ENCODE results near the gene FAM222A.

FAM222A gene

GRCh38 chr12:109766251-109766778 lies 52.7 kb downstream of the FAM222A start:
- Histone ChIP-seq H3K4me2 (ENCODE audit: low read depth, low read length, poor library complexity, severe bottlenecking) (no peak overlapping the region), H3K36me3 (ENCODE audit: low read length) (no peaks in the 10 kb centered on the region), H2AFZ (ENCODE audit: low read depth, low read length, severe bottlenecking) (no peak overlapping the region), H4K20me1 (ENCODE audit: low read depth, low read length) (no peaks in the 10 kb centered on the region), H3K9ac (ENCODE audit: low read length) (no peak overlapping the region), H3K79me2 (ENCODE audit: insufficient read depth, low read length) (no peaks in the 10 kb centered on the region), H3F3A (ENCODE audit: insufficient read depth) (no peaks in the 10 kb centered on the region), H3K27me3 (ENCODE audit: low read length) (no peaks in the 10 kb centered on the region), H3K4me3 (ENCODE audit: insufficient read depth, low read length, poor library complexity, severe bottlenecking) (no peak overlapping the region), H3K27ac (ENCODE audit: low read depth, low read length) (no peak overlapping the region), H3K9me2 (replicated peaks; ENCODE audit: insufficient read depth, low read length) (no peaks in the 10 kb centered on the region), H3K9me3 (ENCODE audit: insufficient read depth, low read length) (no peaks in the 10 kb centered on the region)
- no peak for TF ChIP-seq CTCF (IDR thresholded peaks at IDR 0.05; ENCODE audit: insufficient read depth, low read length, poor library complexity, severe bottlenecking)
- no peak for TF ChIP-seq EZH2phosphoT487 (conservative IDR thresholded peaks at IDR 0.05; ENCODE audit: low read length)

GRCh38 chr12:109767456-109767855 lies 53.8 kb downstream of the FAM222A start:
- Histone ChIP-seq H3K27me3 (ENCODE audit: low read length) (no peaks in the 10 kb centered on the region), H3K9me2 (replicated peaks; ENCODE audit: insufficient read depth, low read length) (no peaks in the 10 kb centered on the region), H3K9ac (ENCODE audit: low read length) (no peak overlapping the region), H3K9me3 (ENCODE audit: insufficient read depth, low read length) (no peaks in the 10 kb centered on the region), H3K36me3 (ENCODE audit: low read length) (no peaks in the 10 kb centered on the region), H3K4me3 (ENCODE audit: insufficient read depth, low read length, poor library complexity, severe bottlenecking) (no peak overlapping the region), H4K20me1 (ENCODE audit: low read depth, low read length) (no peaks in the 10 kb centered on the region), H3K79me2 (ENCODE audit: insufficient read depth, low read length) (no peaks in the 10 kb centered on the region), H2AFZ (ENCODE audit: low read depth, low read length, severe bottlenecking) (no peak overlapping the region), H3K4me2 (ENCODE audit: low read depth, low read length, poor library complexity, severe bottlenecking) (no peak overlapping the region), H3F3A (ENCODE audit: insufficient read depth) (no peaks in the 10 kb centered on the region), H3K27ac (ENCODE audit: low read depth, low read length) (no peak overlapping the region)
- TF ChIP-seq EZH2phosphoT487 (conservative IDR thresholded peaks at IDR 0.05; ENCODE audit: low read length) (no peak), CTCF (IDR thresholded peaks at IDR 0.05; ENCODE audit: insufficient read depth, low read length, poor library complexity, severe bottlenecking) (no peak)

GRCh38 chr12:109767991-109768900 lies 54.6 kb downstream of the FAM222A start:
- no peaks in the 10 kb centered on the region for H3F3A ChIP-seq (ENCODE audit: insufficient read depth)
- H3K9me3 ChIP-seq (ENCODE audit: insufficient read depth, low read length): no peaks in the 10 kb centered on the region
- H3K4me2 ChIP-seq (ENCODE audit: low read depth, low read length, poor library complexity, severe bottlenecking): no peak overlapping the region
- H3K9ac ChIP-seq (ENCODE audit: low read length): no peak overlapping the region
- no peaks in the 10 kb centered on the region for H4K20me1 ChIP-seq (ENCODE audit: low read depth, low read length)
- no peak overlapping the region for H3K4me3 ChIP-seq (ENCODE audit: insufficient read depth, low read length, poor library complexity, severe bottlenecking)
- H2AFZ ChIP-seq (ENCODE audit: low read depth, low read length, severe bottlenecking): no peak overlapping the region
- H3K79me2 ChIP-seq (ENCODE audit: insufficient read depth, low read length): no peaks in the 10 kb centered on the region
- H3K27ac ChIP-seq (ENCODE audit: low read depth, low read length): no peak overlapping the region
- H3K27me3 ChIP-seq (ENCODE audit: low read length): no peaks in the 10 kb centered on the region
- H3K36me3 ChIP-seq (ENCODE audit: low read length): no peaks in the 10 kb centered on the region
- TF ChIP-seq CTCF (IDR thresholded peaks at IDR 0.05; ENCODE audit: insufficient read depth, low read length, poor library complexity, severe bottlenecking): no peak
- TF ChIP-seq EZH2phosphoT487 (conservative IDR thresholded peaks at IDR 0.05; ENCODE audit: low read length): no peak
- H3K9me2 ChIP-seq (replicated peaks; ENCODE audit: insufficient read depth, low read length): no peaks in the 10 kb centered on the region

Data from SU-DHL-6 (cell line).